Measurements from ENCODE around the gene BNIP5. TPM values are rescaled to one million over a fixed set of nuclear protein-coding genes. Genes with fewer than 3 reads are reported as not detected.

BNIP5 gene
- total and polyA plus RNA-seq, 2 of the 13 experiments (the other 11 are each of a cell fraction or from before 2014, with no cell fraction given) = not detected

- no peak for TF ChIP-seq EHMT2 (IDR thresholded peaks at IDR 0.05; ENCODE audit: borderline replicate concordance, low read depth, low read length)
- no peak for TF ChIP-seq ZNF629 (CRISPR knock-in tag; conservative IDR thresholded peaks at IDR 0.05)
- no peak for TF ChIP-seq ZBTB21 (CRISPR knock-in tag; IDR thresholded peaks at IDR 0.05)
- TF ChIP-seq FOSL1 (CRISPR knock-in tag; IDR thresholded peaks at IDR 0.05; ENCODE audit: borderline replicate concordance) = 0 out of 2 replicates have a peak, but pooled peaks have one; percentile 24
- no peak for TF ChIP-seq SOX13 (IDR thresholded peaks at IDR 0.05)
- TF ChIP-seq SOX13 (CRISPR knock-in tag; conservative IDR thresholded peaks at IDR 0.05 in 1 of 2, IDR thresholded peaks at IDR 0.05 in 1 of 2) = peak in 1 of 2 experiments; percentile 56; a peak in 1 of 4 replicates
- no peak for TF ChIP-seq ZNF276 (CRISPR knock-in tag; IDR thresholded peaks at IDR 0.05; ENCODE audit: low read depth)
- TF ChIP-seq SAP130 (CRISPR knock-in tag; IDR thresholded peaks at IDR 0.05; ENCODE audit: low read depth) = peak; percentile 66
- peak; percentile 83 for TF ChIP-seq FOSL2 (CRISPR knock-in tag; IDR thresholded peaks at IDR 0.05)
- TF ChIP-seq ARID5B (CRISPR knock-in tag; IDR thresholded peaks at IDR 0.05) = peak; percentile 56; the same call in 1 of the 2 replicates
- peak; percentile 51 for TF ChIP-seq CTCF (CRISPR knock-in tag; IDR thresholded peaks at IDR 0.05)
- TF ChIP-seq NR2F6 (IDR thresholded peaks at IDR 0.05) = peak; percentile 58
- TF ChIP-seq NR2F6 (CRISPR knock-in tag; IDR thresholded peaks at IDR 0.05) = peak; percentile 66
- TF ChIP-seq ZGPAT (CRISPR knock-in tag; IDR thresholded peaks at IDR 0.05) = peak; percentile 25; the same call in 1 of the 2 replicates
- no peak for TF ChIP-seq FOXA1 (IDR thresholded peaks at IDR 0.05)
- TF ChIP-seq FOXA1 (CRISPR knock-in tag; IDR thresholded peaks at IDR 0.05) = peak; percentile 51
- peak; percentile 68; the same call in 1 of the 2 replicates for TF ChIP-seq HMG20A (CRISPR knock-in tag; IDR thresholded peaks at IDR 0.05; ENCODE audit: borderline replicate concordance)
- 0 out of 2 replicates have a peak, but pooled peaks have one; percentile 17 for TF ChIP-seq FOXP4 (CRISPR knock-in tag; IDR thresholded peaks at IDR 0.05)
- 0 out of 2 replicates have a peak, but pooled peaks have one; percentile 30 for TF ChIP-seq MIER3 (CRISPR knock-in tag; IDR thresholded peaks at IDR 0.05; ENCODE audit: borderline replicate concordance)
- no peak for TF ChIP-seq PRPF4 (IDR thresholded peaks at IDR 0.05; ENCODE audit: low read depth, low read length, poor library complexity, severe bottlenecking)
Observed at GRCh38 chr6:36320475-36320874, 16.2 kb downstream of the BNIP5 start (continued).

All from HepG2 (cell line).